HUDEP-2 (cell line): ENCODE measurements around the gene WDR27.
A peak's percentile ranks its signal among the peaks of the same experiment; 100 is the strongest.

Source experiments
- DNase-seq, 76 experiments: peaks; one replicate each; lab custom pipeline; 2025; ENCODE audit not compliant: unreplicated experiment in 76 of 76; lab: John Stamatoyannopoulos, UW

WDR27 gene

GRCh38 chr6:169714178-169714577 lies 12.3 kb upstream of the WDR27 start:
- no peak for DNase-seq

- DNase-seq: no peak
Observed at GRCh38 chr6:169710009-169710408, 8.2 kb upstream of the WDR27 start.

- no peak for DNase-seq
Observed at GRCh38 chr6:169709293-169709692, 7.5 kb upstream of the WDR27 start.

- DNase-seq: peak in 61 of 76 experiments; percentile 17 to 83 (median 56)
Observed at GRCh38 chr6:169707772-169708171, 5.9 kb upstream of the WDR27 start.

- peak in 3 of 76 experiments; percentile 19 to 58 (median 38) for DNase-seq
Observed at GRCh38 chr6:169702840-169703246, 1.0 kb upstream of the WDR27 start.

GRCh38 chr6:169701311-169701953 lies 397 bp downstream of the WDR27 start:
- DNase-seq: peak in 11 of 76 experiments; percentile 15 to 73 (median 35)

GRCh38 chr6:169700296-169700695 lies 1.5 kb downstream of the WDR27 start:
- DNase-seq: no peak

- peak in 20 of 76 experiments; percentile 0 to 49 (median 23) for DNase-seq
Observed at GRCh38 chr6:169697115-169697514, 4.7 kb downstream of the WDR27 start.

GRCh38 chr6:169695131-169695530 lies 6.7 kb downstream of the WDR27 start:
- DNase-seq: no peak

GRCh38 chr6:169692516-169692915 lies 9.3 kb downstream of the WDR27 start:
- DNase-seq: no peak

GRCh38 chr6:169691260-169691659 lies 10.6 kb downstream of the WDR27 start:
- no peak for DNase-seq

- no peak for DNase-seq
Observed at GRCh38 chr6:169689287-169689686, 12.5 kb downstream of the WDR27 start.

- DNase-seq: no peak
Observed at GRCh38 chr6:169685860-169686259, 16.0 kb downstream of the WDR27 start.

- no peak for DNase-seq
Observed at GRCh38 chr6:169684056-169684455, 17.8 kb downstream of the WDR27 start.

GRCh38 chr6:169678342-169678741 lies 23.5 kb downstream of the WDR27 start:
- DNase-seq: no peak

GRCh38 chr6:169677096-169677495 lies 24.7 kb downstream of the WDR27 start:
- DNase-seq: no peak

- DNase-seq: no peak
Observed at GRCh38 chr6:169675011-169675410, 26.8 kb downstream of the WDR27 start.

- no peak for DNase-seq
Observed at GRCh38 chr6:169671563-169671962, 30.3 kb downstream of the WDR27 start.

- DNase-seq: no peak
Observed at GRCh38 chr6:169669889-169670288, 31.9 kb downstream of the WDR27 start.

- no peak for DNase-seq
Observed at GRCh38 chr6:169669147-169669546, 32.7 kb downstream of the WDR27 start.

GRCh38 chr6:169668203-169668847 lies 33.5 kb downstream of the WDR27 start:
- no peak for DNase-seq

- DNase-seq: no peak
Observed at GRCh38 chr6:169667716-169668115, 34.1 kb downstream of the WDR27 start.
